ENCODE measurements around the gene ASPHD1.

DNA sequence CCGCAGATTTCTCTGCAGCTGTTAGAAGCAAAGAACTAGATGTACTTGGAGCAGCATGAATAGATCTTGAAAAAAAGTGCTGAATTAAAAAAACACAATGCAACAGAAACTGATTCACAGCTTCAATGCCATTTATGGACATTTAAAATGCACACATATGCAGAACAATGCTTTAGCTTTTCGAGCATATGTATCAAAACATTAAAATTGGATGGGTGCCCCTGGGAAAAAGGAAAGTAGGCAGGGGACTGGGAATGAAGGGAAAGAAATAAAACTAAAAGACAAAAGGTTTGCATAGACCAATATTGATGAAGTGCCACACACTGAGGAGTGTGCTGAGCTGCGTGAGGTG, 20.7 kb downstream of the ASPHD1 start:
- TF ChIP-seq POLR2A (IDR thresholded peaks at IDR 0.05; ENCODE audit: low read depth, low read length) (no peak), POLR2AphosphoS5 (IDR thresholded peaks at IDR 0.05; ENCODE audit: low read depth, low read length) (no peak), POU2F2 (IDR thresholded peaks at IDR 0.05; ENCODE audit: low read depth, low read length) (no peak), PAX5 (IDR thresholded peaks at IDR 0.05; ENCODE audit: insufficient read depth, low read length, severe bottlenecking) (no peak)
